ENCODE data around the gene SHC3.

SHC3 gene

DNA sequence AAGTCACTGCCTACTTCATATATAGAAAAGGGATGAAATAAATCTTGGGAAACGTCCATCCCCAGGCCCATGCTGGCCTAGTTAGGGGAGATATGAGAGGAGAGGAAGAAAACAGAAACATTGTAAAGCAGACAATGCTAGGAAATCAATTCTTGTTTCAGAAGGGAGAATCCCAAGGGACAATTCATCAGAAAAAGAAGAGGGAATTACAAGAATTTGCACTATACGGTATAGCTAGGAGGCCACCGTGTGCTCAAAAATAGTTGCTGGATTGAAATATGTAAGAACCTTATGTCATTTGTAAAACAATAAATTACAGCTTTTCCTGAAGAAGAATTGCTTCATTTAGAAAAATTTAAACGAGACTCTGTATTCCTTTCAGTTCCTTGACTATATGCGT, 8.3 kb upstream of the SHC3 start:
- in situ Hi-C loops (cut with HindIII; ENCODE audit: low sequenced_read_pairs) = no loop called here

DNA sequence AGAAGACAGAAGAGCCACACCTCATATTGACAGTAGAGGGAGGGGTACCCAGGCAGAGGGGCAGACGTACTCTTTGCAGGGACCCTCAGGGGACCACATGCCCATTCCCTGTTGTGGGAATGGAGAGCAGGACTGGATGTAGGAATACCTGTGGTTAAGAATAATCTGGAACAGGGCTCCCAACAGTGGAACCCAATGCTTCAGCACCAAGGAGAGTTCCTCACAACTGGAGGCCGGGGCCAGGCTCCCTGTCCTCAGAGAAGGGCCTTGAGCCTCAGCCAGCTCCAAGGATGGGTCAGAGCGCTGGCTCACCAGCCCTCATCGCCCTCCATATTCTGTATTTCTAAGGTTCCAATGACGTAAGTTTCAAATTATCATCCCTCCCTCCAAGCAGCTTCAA, 7.4 kb upstream of the SHC3 start:
- in situ Hi-C loops (cut with HindIII; ENCODE audit: low sequenced_read_pairs) = no loop called here

DNA sequence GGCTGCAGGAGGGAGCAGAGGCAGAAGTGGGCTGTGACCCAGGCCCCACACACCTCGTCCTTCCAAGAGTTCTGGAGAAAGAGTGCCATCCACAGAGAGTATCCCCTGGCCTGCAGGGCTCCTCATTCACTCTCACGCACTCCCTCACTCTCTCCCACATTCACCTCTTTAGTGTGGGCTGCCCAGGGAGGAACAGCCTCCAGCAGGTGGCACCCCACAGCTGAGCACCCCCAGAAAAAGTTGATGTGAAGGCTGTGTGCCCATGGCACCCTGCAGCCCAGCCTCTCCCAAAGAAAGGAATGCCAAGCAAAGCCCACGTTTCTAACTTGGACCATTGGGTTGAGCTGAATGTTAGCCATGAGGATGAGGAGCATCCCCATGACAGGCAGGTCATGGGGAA, 4.5 kb upstream of the SHC3 start:
- in situ Hi-C loops (cut with HindIII; ENCODE audit: low sequenced_read_pairs) = no loop called here

DNA sequence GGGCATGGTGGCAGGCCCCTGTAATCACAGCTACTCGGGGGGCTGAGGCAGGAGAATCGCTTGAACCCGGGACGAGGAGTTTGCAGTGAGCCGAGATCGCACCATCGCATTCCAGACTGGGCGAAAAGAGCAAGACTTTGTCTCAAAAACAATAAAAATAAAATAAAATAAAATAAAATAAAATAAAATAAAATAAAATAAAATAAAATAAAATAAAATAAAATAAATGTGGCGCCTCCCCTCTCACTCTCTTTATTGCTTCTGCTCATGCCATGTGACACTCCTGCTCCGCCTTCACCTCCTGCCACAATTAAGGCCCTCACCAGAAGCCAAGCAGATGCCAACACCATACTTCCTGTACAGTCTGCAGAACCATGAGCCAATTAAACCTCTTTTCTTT, 3.8 kb upstream of the SHC3 start:
- in situ Hi-C loops (cut with HindIII; ENCODE audit: low sequenced_read_pairs) = no loop called here

DNA sequence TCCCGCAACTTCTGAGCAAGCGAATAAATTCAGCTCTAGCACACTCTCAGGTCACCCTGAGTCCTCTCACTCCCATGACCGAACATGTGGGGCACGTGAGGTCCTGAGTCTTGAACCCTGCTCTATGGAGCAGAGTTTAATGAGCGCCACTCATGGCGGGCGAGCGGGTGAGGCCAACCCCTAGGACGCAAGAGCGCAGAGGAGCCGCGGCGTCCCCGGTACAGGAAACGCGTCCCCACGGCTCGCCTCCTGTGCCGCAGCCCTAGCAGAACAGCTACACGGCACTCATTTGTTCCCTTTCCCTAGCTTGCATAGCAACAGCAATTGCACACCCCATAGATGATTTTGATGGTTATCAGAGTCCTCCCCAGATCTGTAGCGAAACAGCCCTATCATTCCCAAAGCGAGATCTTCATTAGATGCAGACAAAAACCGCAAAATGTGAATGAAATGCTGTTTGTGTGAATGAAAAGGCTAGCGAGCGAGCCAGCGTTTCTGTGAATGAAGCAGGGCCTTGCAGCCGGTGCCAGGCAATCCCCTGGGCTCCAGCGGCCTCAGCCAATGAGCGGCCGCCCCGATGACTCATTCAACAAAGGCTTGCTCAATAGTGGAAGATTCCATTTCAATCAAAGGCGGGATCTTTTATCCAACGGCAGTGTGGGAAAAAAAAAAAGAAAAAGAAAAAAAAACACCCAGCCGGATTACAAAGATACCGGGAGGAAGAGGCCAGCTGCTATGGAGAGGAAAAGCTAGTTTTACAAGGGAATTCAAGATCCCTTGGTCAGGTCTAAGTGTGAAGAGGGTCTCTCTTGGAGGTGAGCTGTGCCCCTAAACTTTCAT, 1.5 kb upstream of the SHC3 start:
- in situ Hi-C loops (cut with HindIII; ENCODE audit: low sequenced_read_pairs) = loop anchor here (5.0 kb wide), 2 partner anchors 58 to 102 kb away; no protein-coding TSS in a partner anchor

DNA sequence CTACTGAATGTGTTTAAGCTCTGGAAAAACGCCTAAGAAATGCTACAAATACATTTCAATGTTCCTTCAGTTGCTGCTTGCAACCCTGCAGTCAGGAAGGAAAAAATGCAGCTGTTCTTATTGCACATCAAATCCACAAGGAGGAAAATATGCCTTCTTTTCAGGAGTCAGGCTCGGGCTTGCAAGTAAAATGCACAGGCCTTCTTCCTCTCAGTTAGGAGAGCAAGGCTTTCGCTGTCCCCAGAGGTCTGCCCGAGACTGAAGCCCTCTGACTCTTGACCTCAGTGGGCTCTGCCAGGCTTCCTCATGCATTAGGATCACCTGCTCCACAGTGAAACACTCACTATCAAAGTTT, 899 bp upstream of the SHC3 start:
- in situ Hi-C loops (cut with HindIII; ENCODE audit: low sequenced_read_pairs) = loop anchor here (5.0 kb wide), 2 partner anchors 57 to 103 kb away; no protein-coding TSS in a partner anchor

DNA sequence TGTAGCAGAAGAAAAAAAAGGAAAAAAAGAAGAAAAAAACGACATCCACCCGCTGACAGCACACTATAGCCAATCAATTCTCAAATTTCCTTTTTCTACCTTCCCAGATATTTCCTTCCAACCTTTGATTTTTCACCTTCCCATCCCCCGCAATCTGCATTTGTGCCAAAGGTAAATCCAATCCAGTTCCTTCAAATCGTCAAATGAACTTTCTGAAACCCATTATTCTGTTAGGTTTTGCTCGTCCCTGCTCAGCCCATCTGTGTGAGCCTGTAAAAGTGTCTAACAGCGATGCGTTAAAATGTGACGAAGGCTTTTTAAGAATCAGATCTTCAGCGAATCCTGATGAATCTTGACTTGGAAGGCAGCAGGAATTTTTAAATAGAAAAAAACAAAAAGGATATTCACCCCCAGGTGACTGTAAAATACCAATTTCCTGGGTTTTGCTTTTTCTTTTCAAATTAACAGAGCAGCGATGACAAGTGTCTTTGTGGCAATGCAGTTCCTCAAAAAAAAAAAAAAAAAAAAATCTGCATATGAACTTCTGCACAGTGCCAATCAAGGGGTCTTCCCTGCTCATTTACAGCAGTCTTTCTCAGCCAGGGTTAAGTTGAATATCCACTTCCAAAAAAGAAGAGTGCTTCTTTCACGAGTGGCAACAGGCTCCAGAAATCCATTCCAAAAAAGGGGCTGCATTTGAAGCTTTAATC, 367 bp upstream of the SHC3 start:
- in situ Hi-C loops (cut with HindIII; ENCODE audit: low sequenced_read_pairs) = loop anchor here (5.0 kb wide), 2 partner anchors 57 to 103 kb away; no protein-coding TSS in a partner anchor

DNA sequence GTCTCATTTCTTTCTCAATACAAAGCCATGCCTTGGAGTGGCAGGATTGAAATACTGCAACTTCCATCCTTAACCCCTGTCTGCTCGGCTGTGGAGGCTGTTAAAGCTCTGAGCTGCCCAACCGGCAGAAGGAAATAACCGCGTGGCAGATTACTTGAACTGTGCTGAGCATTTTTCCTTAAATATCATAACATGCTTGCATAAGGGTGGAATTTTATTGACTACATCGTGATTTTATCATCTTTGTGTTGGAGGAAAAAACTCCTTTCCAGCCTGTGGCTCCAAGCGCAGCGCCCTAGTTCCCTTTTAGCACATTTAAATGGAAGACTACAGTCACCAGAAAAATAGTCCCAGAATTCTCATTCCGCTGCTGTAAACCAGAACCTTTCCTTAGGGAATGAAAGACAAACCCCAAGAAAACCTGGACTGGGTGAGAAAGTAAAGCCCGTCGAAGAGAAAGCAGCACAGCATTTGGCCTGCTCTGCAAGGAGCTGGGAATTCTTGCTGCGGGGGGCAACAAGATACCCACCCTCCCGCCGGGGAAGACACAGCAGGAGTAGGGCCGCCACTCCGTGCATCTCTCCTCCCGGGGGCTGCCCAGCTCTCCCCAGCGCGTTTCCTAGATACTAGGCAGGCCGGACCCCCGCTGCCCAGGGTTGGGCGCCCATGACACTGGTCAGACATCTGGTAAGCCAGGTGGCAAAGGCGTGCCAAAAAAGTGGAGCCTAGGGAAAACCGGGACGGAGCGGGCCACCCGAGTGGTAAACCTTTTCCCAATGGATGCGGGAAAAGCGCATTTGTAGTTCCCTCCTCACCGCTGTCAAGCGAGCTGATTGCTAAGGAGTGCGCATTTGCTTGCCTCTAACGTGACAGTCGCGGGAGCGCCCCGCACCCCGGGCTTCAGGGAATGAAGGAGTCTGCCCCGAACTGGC, 1.3 kb downstream of the SHC3 start:
- in situ Hi-C loops (cut with HindIII; ENCODE audit: low sequenced_read_pairs) = loop anchor here (5.0 kb wide), 2 partner anchors 55 to 105 kb away; no protein-coding TSS in a partner anchor

DNA sequence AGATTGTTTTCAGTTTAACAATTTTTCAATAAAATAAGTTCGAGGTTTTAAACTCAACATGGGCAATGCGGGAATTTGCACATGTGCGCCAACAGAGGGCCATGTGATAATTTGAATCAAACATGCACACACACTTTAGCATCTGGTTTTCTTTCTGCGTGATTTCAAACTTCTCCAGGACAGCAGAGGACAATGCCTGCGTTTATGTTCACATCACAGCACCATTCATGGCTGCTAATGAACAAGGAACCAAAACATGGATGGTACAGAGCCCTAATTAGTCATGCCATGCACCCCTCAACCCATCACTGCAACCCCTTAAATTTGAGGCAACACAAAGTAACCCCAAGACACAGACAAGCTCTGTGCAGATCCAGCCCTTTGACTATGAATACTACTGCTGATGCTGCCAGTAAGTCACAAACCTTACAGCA, 2.8 kb downstream of the SHC3 start:
- in situ Hi-C loops (cut with HindIII; ENCODE audit: low sequenced_read_pairs) = loop anchor here (5.0 kb wide), 2 partner anchors 54 to 106 kb away; no protein-coding TSS in a partner anchor

DNA sequence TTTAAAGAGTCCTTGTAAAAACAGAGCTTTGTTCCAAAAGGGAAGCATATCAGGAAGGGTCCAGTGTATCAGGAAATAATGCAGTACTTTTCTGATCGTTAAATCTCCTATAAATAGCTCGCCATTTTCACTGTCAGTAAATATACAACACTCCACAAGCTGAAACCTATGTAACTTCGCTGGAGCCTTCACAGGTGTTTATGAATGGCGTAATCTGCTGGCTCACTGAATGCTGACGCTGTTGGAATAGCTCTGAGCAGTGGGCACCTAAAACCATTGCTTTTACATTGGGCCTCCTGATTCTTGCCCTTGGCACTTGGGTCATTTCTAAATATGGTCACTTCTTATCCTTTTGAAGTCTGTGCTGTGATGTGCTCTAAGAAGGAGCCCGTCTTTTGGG, 4.3 kb downstream of the SHC3 start:
- in situ Hi-C loops (cut with HindIII; ENCODE audit: low sequenced_read_pairs) = no loop called here

DNA sequence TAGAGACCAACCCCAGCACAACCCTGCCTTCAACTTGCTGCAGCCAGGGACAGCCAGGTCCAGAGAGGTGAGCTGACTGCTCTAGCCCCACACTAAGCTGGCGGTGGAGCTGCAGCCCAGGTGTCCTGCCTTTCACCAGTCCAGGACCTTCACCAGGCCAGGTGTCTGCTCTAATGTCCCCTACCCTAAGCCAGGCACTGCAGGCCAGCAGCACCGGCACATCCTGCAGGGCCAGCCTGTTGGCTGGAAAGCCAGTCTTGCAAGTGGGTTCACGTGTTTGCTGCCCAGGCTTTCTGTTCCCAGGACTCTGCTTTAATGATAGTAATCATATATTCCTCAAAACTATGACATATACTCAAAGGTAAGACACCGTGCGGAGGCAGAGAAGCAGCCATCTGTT, 5.5 kb downstream of the SHC3 start:
- in situ Hi-C loops (cut with HindIII; ENCODE audit: low sequenced_read_pairs) = no loop called here

DNA sequence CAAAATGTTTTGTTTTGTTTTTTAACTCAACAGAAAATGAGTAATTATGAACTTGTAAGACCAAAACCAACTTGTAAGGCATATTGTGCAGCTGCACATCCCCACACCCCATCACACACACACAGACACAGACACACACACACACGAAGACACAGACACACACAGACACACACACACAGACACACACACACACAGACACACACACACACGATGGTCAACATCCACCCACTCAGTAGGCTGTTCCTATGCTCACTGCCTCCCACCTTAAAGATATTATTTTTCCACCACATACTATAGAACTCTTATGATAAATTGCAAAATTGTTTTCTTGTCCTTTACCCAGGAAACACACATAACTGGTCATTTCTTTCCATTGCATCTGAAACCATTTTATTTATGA, 6.2 kb downstream of the SHC3 start:
- in situ Hi-C loops (cut with HindIII; ENCODE audit: low sequenced_read_pairs) = no loop called here

DNA sequence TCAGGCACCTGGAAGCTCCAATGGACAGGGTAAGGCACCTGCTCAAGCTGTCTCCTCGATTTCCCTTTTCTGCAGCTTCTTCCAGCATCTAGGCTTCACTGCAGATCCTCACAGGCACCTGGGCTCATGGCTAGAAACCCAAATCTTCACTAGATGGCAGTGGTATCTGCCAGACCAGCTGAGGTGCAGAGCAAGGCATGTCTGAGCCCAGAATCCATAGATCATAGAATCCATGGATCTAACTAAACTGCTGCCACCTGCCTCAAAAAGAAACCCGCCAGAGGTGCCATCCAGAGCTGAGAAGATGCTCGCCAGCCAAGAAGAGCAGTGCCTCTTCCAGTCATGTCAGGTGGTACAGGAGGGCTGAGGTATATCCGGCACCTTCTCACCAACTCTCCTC, 6.9 kb downstream of the SHC3 start:
- in situ Hi-C loops (cut with HindIII; ENCODE audit: low sequenced_read_pairs) = no loop called here

DNA sequence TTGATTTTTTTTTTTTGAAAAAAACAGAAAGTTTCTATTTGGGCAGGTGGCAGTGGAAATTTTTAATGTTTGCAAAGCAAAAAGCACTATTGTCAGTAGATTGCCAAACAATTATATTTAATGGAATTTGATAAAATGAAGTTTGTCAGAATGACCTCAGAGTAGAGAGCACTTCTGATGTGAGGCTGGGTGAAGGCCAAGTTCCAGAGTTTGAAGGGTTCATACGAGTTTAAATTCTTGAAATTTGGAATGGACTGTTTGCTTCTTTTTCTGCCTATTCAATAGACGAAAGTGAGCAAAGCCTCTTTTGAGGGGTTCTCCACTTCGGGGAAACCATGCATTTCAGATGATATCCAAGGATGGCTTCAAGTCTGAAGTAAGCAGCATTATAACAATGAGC, 7.4 kb downstream of the SHC3 start:
- in situ Hi-C loops (cut with HindIII; ENCODE audit: low sequenced_read_pairs) = no loop called here

DNA sequence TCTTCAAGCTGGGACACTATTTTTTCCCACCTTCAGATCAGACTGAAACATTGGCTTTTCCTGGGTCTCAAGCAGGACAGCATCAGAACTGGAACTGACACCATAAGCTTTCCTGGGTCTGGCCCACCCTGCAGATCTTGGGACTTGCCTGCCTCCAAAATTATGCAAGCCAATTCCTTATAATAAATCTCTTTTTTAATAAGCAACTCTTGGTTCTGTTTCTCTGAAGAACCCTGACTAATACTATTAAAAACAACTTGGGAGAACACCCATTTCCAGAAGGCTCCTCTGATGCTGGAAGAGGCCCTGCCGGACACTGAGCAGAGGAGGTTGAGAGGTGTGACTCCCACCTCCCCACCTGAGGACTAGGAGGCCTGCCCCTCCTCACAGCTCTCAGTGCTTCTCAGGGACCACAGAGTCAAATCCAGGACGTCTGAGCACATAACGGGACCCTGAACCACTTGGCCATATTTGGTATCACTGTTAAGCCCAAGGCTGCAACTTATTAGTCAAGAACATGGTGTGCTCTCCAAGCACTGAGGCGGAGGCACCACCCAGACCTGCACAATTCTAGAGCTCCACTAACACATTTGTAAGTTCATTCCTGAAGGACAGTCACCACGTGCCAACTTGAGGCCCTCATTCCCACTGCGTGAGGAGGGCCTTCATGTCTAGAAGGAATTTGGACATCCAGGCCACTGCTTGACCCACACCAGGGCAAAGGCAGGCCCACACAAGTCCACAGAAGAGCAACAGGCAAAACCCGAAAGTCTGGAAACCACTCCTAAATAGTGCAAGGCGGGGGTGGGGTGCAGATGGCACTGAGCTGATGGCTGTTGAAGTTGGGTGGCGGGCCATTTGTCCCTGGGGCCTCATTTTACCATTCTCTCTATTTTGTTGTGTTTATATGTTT, 9.5 kb downstream of the SHC3 start:
- in situ Hi-C loops (cut with HindIII; ENCODE audit: low sequenced_read_pairs) = no loop called here

DNA sequence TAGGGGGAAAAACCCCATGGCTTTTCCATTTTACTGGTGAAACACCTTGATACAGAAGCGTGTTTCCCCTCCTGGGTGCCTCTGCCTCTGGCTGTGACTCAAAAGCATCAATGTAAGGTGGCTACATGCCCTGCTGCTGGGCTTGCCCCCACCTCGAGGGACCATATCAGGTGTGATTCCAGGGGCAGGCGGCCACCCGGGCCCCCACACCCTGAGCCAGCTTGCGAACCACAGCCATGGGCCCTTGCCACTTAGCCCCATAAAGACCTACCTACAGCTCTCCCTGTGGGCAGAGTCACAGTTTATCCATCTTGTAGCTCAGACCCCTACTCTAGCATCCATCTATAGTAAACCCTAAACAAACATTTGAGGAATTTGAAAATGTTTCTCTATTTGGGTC, 10.8 kb downstream of the SHC3 start:
- in situ Hi-C loops (cut with HindIII; ENCODE audit: low sequenced_read_pairs) = no loop called here

DNA sequence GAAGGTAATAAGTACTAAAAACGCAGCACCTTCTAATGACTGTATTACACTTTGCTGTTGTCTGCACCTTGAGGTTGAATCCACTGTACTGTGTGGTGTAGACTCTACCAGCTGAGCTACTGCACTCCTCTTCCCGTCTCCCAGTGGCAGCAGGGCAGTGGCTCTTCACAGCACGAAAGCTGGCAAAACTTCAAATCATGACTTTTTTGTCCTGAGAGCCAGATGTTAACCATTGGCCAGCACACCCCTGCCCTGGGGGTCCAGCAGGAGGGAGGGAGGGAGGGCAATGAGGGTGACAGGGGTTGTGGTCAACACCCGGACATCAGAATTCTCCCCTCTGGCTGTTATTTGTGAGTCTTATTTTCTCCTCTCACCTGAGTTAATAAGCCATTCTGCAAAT, 11.8 kb downstream of the SHC3 start:
- in situ Hi-C loops (cut with HindIII; ENCODE audit: low sequenced_read_pairs) = no loop called here

DNA sequence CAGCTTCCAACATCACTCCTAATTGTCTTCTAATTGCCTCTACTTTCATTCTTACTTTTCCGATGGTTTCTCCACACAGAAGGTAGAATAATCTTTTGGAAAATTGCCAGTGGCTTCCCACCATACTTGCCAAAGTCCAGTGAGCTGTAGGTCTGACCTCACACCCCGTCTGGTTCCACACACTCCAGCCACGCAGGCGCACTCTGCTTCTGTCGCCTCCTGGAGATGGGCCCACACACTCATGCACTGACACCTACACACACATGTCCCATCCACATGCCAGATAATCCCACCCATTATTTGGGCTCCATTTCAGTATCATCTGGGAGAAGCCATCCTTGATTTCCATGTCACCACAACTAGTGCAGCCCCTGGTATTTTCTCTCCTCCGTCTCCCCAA, 12.7 kb downstream of the SHC3 start:
- in situ Hi-C loops (cut with HindIII; ENCODE audit: low sequenced_read_pairs) = no loop called here

DNA sequence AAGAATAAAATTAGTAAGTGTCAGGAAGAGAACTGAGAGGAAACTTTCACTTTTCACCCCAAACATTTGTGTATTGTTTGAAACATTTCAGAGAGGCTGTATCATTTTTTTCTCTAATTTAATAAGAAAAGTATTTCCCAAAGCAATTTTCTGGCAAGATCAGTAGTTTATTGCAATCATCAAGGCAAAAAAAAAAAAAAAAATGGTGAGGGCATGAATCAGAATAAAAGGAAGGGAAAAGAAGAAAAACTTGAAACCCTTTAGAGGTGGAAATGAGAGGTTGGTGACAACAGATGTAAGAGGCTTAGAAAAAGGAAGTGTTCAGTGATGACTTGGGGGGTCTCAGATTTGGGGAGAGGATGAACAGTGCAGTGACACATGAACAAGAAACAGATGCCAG, 13.3 kb downstream of the SHC3 start:
- in situ Hi-C loops (cut with HindIII; ENCODE audit: low sequenced_read_pairs) = no loop called here

DNA sequence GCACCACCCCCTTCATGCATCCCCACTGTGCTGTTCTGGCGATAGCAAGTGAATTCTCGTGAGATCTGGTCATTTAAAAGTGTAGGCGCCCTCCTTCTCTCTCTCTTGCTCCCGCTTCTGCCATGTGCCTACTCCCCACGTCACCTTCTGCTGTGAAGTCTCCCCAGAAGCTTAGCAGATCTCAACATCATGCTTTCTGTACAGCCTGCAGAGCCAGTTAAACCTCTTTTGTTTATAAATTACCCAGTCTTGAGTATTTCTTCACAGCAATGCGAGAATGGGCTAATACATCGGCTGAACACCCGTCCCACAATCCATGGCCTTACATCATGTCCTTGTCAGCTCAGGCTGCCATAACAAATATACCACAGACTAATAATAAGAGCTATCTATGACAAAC, 17.4 kb downstream of the SHC3 start:
- in situ Hi-C loops (cut with HindIII; ENCODE audit: low sequenced_read_pairs) = no loop called here

All from endothelial cell of hepatic sinusoid (primary cell).